ENCODE data around the gene CNTN2.

CNTN2 gene

DNA sequence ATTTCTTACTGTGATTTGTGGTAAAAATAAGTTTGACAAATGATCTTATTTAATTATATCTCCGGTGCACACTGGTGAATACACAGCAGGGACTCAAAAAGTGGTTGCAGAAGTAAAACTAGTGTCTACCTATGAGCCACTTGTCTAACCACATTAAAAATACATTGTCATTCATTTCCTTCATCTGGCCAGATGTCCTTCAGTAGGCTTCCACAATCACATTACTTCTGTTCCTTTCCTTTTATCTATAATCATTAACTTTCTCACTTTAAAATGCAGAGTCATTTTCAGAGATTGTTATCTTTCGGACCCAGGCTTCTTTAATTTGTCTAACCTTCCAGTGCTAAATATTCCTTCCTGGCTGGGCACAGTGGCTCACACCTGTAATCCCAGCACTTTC is 75.7 kb downstream of the CNTN2 start:
- TF ChIP-seq MYC (IDR thresholded peaks at IDR 0.05; ENCODE audit: low read depth, low read length) (no peak), CTCF (IDR thresholded peaks at IDR 0.05; ENCODE audit: low read depth, low read length) (no peak), POLR2A (IDR thresholded peaks at IDR 0.05; ENCODE audit: extremely low read depth, insufficient read length) (no peak)
- TF ChIP-seq, protein P1, sequence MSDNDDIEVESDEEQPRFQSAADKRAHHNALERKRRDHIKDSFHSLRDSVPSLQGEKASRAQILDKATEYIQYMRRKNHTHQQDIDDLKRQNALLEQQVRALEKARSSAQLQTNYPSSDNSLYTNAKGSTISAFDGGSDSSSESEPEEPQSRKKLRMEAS (IDR thresholded peaks at IDR 0.05; ENCODE audit: low read depth, low read length): no peak

GRCh38 chr1:205121660-205122488 is 78.9 kb downstream of the CNTN2 start, which contains the start of gene RBBP5:
RBBP5 (minus strand) TSS chr1:205121978; CDS start chr1:205121873, 105 bp downstream.
- peak within 1 kb of the TSS; percentile 87 for H3K4me3 ChIP-seq (ENCODE audit: low read depth, low read length)
- TF ChIP-seq POLR2A (IDR thresholded peaks at IDR 0.05; ENCODE audit: extremely low read depth, insufficient read length) (peak; percentile 68), CTCF (IDR thresholded peaks at IDR 0.05; ENCODE audit: low read depth, low read length) (peak; percentile 73)
- TF ChIP-seq, protein P1 (IDR thresholded peaks at IDR 0.05; ENCODE audit: low read depth, low read length): no peak; the same call in 1 of the 2 replicates
- DNase-seq (ENCODE audit: low read depth): peak; percentile 97

More for the DNA sequence above, 75.7 kb downstream of the CNTN2 start:
- DNase-seq (ENCODE audit: low read depth): no peak
- H3K4me3 ChIP-seq (ENCODE audit: low read depth, low read length): no peak overlapping the region

GRCh38 chr1:205122489-205122882 is 79.5 kb downstream of the CNTN2 start:
- TF ChIP-seq MYC (IDR thresholded peaks at IDR 0.05; ENCODE audit: low read depth, low read length): peak; percentile 11; the same call in 1 of the 2 replicates
- no peak for TF ChIP-seq POLR2A (IDR thresholded peaks at IDR 0.05; ENCODE audit: extremely low read depth, insufficient read length)
- peak overlapping the region; percentile 87 for H3K4me3 ChIP-seq (ENCODE audit: low read depth, low read length)
- peak; percentile 8 for DNase-seq (ENCODE audit: low read depth)

DNA sequence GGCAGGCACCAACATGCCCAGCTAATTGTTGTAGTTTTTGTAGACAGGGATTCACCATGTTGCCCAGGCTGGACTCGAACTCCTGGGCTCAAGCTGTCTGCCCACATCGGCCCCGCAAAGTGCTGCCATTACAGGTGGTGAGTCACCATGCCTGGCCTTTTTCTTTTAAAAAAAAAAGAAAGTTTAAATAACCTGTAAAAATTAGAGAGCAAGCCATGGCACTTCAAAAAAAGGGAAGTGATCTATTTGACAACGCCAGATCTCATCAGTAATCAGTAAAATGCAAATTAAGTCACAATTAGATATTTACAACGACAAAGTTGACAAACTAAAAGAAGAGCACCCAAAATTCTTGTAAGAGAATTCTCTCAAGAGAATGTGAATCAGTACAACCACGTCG is 81.7 kb downstream of the CNTN2 start:
- H3K4me3 ChIP-seq (ENCODE audit: low read depth, low read length): no peak overlapping the region

GRCh38 chr1:205127646-205128045 is 84.6 kb downstream of the CNTN2 start:
- H3K4me3 ChIP-seq (ENCODE audit: low read depth, low read length): no peak overlapping the region
- DNase-seq (ENCODE audit: low read depth): peak; percentile 79
- TF ChIP-seq CTCF (IDR thresholded peaks at IDR 0.05; ENCODE audit: low read depth, low read length) (no peak), MYC (IDR thresholded peaks at IDR 0.05; ENCODE audit: low read depth, low read length) (no peak), POLR2A (IDR thresholded peaks at IDR 0.05; ENCODE audit: extremely low read depth, insufficient read length) (no peak)
- TF ChIP-seq, protein P1 (IDR thresholded peaks at IDR 0.05; ENCODE audit: low read depth, low read length): no peak

More for the DNA sequence above, 81.7 kb downstream of the CNTN2 start:
- DNase-seq (ENCODE audit: low read depth): peak; percentile 23
- TF ChIP-seq POLR2A (IDR thresholded peaks at IDR 0.05; ENCODE audit: extremely low read depth, insufficient read length) (no peak), MYC (IDR thresholded peaks at IDR 0.05; ENCODE audit: low read depth, low read length) (no peak), CTCF (IDR thresholded peaks at IDR 0.05; ENCODE audit: low read depth, low read length) (no peak)
- TF ChIP-seq, protein P1 (IDR thresholded peaks at IDR 0.05; ENCODE audit: low read depth, low read length): no peak
